DOHH2 (cell line): ENCODE results near the gene TEPSIN.

Source experiments
- H3F3A ChIP-seq: fragments of 200-600 bp; sonication (generic), shearing (Covaris generic); 2 replicates; pipeline ENCODE4 v1.6.0; 2016; ENCODE audit warnings: antibody characterized with exemption, mild to moderate bottlenecking; ENCODE audit not compliant: control insufficient read depth, insufficient read depth
- H3K27ac ChIP-seq: fragments of 200-600 bp; sonication (generic); 2 replicates; pipeline ENCODE4 v1.5.1; 2014; ENCODE audit warnings: low read depth, mild to moderate bottlenecking, low read length, moderate library complexity
- H3K27me3 ChIP-seq: fragments of 200-600 bp; sonication (generic); 2 replicates; pipeline ENCODE4 v1.6.1; 2014; ENCODE audit warnings: mild to moderate bottlenecking, low read length, mixed read lengths; ENCODE audit not compliant: control insufficient read depth
- H3K36me3 ChIP-seq: fragments of 200-600 bp; sonication (generic); 2 replicates; pipeline ENCODE4 v1.6.1; 2014; ENCODE audit warnings: mild to moderate bottlenecking, low read length, moderate library complexity, mixed read lengths; ENCODE audit not compliant: control insufficient read depth
- H3K4me1 ChIP-seq: fragments of 200-600 bp; sonication (generic); 2 replicates; pipeline ENCODE4 v1.6.1; 2014; ENCODE audit warnings: mild to moderate bottlenecking, low read length, mixed read lengths; ENCODE audit not compliant: control insufficient read depth
- H3K4me2 ChIP-seq: fragments of 200-600 bp; sonication (generic); 2 replicates; pipeline ENCODE4 v1.6.0; 2014; ENCODE audit warnings: mild to moderate bottlenecking, low read length, moderate library complexity
- H3K4me3 ChIP-seq: fragments of 200-600 bp; sonication (generic); 2 replicates; pipeline ENCODE4 v1.5.1; 2014; ENCODE audit warnings: mild to moderate bottlenecking, low read length, mixed read lengths
- H3K79me2 ChIP-seq: fragments of 200-600 bp; sonication (generic); 2 replicates; pipeline ENCODE4 v1.6.1; 2014; ENCODE audit warnings: mild to moderate bottlenecking, low read length, mixed read lengths; ENCODE audit not compliant: control insufficient read depth
- H3K9me2 ChIP-seq: fragments of 200-600 bp; sonication (generic); replicated peaks from 2 replicates; pipeline ENCODE4 v1.6.1; 2014; ENCODE audit warnings: mild to moderate bottlenecking, low read length, mixed read lengths; ENCODE audit not compliant: control insufficient read depth
- H3K9me3 ChIP-seq: fragments of 200-600 bp; sonication (generic); 2 replicates; pipeline ENCODE4 v1.6.1; 2014; ENCODE audit warnings: antibody characterized with exemption, low read length, mixed read lengths; ENCODE audit not compliant: control insufficient read depth, insufficient read depth
- H4K20me1 ChIP-seq: fragments of 200-600 bp; sonication (generic); 2 replicates; pipeline ENCODE4 v1.6.0; 2014; ENCODE audit warnings: low read depth, mild to moderate bottlenecking, antibody characterized with exemption, low read length, moderate library complexity; ENCODE audit not compliant: control insufficient read depth, insufficient read depth
- EZH2phosphoT487 ChIP-seq: fragments of 200-600 bp; sonication (generic); IDR thresholded peaks from 2 replicates; pipeline ENCODE4 v1.6.1; 2017; ENCODE audit warnings: borderline replicate concordance, mild to moderate bottlenecking, antibody characterized with exemption, low read length, moderate library complexity, mixed read lengths
- TF ChIP-seq, protein P1 (sequence below): fragments of 200-600 bp; sonication (generic); IDR thresholded peaks from one replicate; pipeline ENCODE4 v1.5.1; 2014; ENCODE audit warnings: antibody characterized with exemption, mild to moderate bottlenecking, low read depth, low read length; ENCODE audit not compliant: poor library complexity, severe bottlenecking

TEPSIN gene

DNA sequence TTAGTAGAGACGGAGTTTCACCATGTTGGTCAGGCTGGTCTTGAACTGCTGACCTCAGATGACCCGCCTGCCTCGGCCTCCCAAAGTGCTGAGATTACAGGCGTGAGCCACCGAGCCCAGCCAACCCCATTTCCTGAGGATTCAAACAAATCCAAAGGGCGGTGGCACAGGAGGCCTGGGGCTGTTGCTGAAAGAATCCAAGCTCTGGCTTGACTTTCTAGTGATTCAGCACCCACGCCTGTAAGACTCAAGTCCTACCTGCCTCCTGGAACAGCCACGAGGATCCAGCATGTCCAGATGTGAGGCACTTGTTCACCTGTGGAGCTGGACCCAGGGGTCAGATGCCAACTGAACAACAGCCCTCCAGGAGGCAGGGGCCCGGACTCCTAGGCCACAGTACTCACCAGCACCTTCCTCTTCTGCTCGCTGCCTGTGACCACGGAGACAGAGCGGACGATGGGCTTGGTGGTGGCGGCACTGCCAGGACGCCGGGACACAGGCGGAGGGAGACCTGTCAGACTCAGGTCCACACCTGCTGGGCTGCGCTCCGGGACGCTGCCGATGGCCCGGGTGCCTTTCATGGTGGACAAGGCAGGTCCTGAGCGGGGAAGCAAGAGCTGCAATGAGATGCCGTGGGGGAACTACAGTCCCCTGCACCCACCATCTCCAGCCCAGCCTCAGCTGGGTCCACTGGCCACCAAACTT lies 19.2 kb downstream of the TEPSIN start:
- Histone ChIP-seq H3K4me1 (peaks cover 18% of the 10 kb centered on the region), H3K9me2 (no peaks in the 10 kb centered on the region), H3K27ac (no peak overlapping the region), H3K79me2 (peaks cover 12% of the 10 kb centered on the region), H4K20me1 (no peaks in the 10 kb centered on the region), H3K4me3 (no peak overlapping the region), H3K4me2 (no peak overlapping the region), H3K9me3 (no peaks in the 10 kb centered on the region), H3K27me3 (no peaks in the 10 kb centered on the region), H3F3A (no peaks in the 10 kb centered on the region), H3K36me3 (no peaks in the 10 kb centered on the region)
- no peak for TF ChIP-seq EZH2phosphoT487
- TF ChIP-seq, protein P1, sequence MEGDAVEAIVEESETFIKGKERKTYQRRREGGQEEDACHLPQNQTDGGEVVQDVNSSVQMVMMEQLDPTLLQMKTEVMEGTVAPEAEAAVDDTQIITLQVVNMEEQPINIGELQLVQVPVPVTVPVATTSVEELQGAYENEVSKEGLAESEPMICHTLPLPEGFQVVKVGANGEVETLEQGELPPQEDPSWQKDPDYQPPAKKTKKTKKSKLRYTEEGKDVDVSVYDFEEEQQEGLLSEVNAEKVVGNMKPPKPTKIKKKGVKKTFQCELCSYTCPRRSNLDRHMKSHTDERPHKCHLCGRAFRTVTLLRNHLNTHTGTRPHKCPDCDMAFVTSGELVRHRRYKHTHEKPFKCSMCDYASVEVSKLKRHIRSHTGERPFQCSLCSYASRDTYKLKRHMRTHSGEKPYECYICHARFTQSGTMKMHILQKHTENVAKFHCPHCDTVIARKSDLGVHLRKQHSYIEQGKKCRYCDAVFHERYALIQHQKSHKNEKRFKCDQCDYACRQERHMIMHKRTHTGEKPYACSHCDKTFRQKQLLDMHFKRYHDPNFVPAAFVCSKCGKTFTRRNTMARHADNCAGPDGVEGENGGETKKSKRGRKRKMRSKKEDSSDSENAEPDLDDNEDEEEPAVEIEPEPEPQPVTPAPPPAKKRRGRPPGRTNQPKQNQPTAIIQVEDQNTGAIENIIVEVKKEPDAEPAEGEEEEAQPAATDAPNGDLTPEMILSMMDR, result no peak

DNA sequence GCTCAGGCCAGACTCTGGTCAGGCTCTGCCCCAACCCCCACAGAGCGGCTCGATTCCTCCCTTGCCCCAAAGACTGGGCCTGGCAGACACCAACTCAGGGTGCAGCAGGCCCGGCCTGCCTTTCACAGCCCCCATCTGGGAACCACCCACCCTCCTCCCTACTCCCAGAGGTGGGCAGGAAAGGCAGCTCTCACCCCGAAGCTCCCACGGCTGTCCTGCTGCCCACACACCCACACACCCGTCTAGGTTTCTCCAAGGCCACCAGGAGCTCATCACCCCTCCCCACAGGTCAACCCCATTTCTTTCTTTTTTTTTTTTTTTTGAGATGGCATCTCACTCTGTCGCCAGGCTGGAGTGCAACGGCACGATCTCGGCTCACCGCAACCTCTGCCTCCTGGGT lies 19.9 kb downstream of the TEPSIN start:
- TF ChIP-seq, protein P1, result no peak
- TF ChIP-seq EZH2phosphoT487, result no peak
- H3K9me3 ChIP-seq, result no peaks in the 10 kb centered on the region
- no peak overlapping the region for H3K4me3 ChIP-seq
- H3K4me1 ChIP-seq, result peaks cover 18% of the 10 kb centered on the region
- H3K36me3 ChIP-seq, result no peaks in the 10 kb centered on the region
- no peaks in the 10 kb centered on the region for H3K27me3 ChIP-seq
- no peak overlapping the region for H3K4me2 ChIP-seq
- H4K20me1 ChIP-seq, result no peaks in the 10 kb centered on the region
- H3F3A ChIP-seq, result no peaks in the 10 kb centered on the region
- H3K9me2 ChIP-seq, result no peaks in the 10 kb centered on the region
- no peak overlapping the region for H3K27ac ChIP-seq
- peaks cover 12% of the 10 kb centered on the region for H3K79me2 ChIP-seq

DNA sequence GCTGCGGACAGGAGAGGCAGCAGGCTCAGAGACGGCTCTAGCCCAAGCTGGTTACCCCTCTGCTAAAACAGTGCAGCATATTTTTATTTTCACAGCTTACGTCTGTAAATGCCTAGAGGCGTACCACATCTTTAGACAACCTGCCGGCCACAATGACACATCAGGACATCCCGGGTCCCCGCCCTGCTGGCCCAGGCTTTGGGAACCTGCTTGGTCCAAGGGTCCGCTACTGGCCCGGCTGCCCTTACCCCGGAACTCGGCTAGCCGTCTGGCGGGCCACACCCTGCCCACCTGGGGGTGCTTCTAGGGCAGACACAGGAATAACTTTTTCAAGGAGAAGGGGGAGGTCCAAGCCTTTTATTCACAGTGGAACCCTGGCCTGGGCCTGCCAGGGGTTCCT lies 20.4 kb downstream of the TEPSIN start:
- Histone ChIP-seq H3K9me3 (no peaks in the 10 kb centered on the region), H3K9me2 (no peaks in the 10 kb centered on the region), H3K4me3 (no peak overlapping the region), H3F3A (no peaks in the 10 kb centered on the region), H3K27ac (no peak overlapping the region), H3K4me1 (peaks cover 16% of the 10 kb centered on the region), H3K4me2 (no peak overlapping the region), H3K36me3 (no peaks in the 10 kb centered on the region), H3K79me2 (peaks cover 12% of the 10 kb centered on the region), H4K20me1 (no peaks in the 10 kb centered on the region), H3K27me3 (no peaks in the 10 kb centered on the region)
- TF ChIP-seq, protein P1, result no peak
- no peak for TF ChIP-seq EZH2phosphoT487
